Activated CD8-positive, alpha-beta memory T cell treated with anti-CD3 and anti-CD28 coated beads, Interleukin-2, amount 50 U/mL, for 4 hours (primary cell): ENCODE data around the gene MRNIP.

ENCODE experiments used
- DNase-seq: peaks from one replicate; pipeline ENCODE4 v3.0.0-alpha.2; 2020

MRNIP gene

DNA sequence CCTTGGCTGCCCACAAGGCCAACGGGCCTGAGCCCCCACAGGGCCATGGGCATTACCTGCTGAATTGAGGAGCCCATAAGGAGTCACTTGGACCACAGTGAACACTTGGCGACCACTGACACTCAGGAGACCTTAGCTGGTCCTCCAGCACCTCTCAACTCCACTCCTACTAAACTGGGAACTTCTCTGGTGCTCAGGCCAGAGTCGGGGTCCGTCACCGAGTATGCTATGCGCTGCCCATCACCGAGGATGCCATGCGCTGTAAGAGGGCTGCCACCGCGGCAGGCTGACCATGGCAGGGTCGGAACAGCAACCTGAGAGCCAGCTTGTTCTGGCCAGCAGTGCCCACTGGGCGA is 38.5 kb downstream of the MRNIP start:
- DNase-seq = no peak

DNA sequence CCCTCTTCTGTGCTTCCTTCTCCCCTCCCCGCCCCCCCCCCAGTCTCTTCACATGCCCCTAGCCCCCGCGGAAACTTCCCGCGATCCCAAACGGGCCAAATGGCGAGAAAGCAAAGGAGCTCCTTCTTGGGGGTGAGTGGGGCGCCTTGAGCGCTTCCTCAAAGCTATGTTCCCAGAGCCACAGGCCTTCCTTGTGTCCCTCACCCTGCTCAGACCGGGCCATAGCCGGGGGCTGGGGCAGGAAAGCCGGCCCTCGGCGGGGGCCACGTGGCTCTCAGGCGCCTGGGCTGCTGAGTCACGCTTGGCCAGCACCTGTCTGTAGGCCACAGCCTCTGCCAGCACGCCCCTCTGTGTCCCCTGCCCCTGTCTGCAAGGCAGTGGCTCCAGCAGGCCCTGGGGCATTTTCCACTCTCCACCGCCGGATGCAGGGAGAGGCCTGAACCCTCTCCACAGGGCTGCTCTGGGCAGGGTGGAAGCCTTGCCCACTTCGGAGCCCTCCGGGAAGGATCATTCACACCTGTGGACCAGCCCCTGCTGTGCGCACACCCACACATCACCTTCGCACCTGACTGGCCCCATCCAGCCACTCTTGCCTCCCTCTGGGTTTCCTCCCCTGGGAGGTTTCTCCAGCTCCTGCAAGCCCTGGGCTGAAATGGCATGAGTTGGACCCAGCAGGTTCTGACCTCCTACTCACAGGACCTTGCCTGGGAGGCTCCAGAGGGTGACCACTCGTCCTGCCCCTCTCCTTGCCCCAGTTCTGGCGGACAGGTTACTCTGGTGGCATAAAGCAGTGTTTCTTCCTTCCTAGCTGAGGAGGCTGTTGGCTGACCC is 39.1 kb downstream of the MRNIP start:
- DNase-seq = no peak

DNA sequence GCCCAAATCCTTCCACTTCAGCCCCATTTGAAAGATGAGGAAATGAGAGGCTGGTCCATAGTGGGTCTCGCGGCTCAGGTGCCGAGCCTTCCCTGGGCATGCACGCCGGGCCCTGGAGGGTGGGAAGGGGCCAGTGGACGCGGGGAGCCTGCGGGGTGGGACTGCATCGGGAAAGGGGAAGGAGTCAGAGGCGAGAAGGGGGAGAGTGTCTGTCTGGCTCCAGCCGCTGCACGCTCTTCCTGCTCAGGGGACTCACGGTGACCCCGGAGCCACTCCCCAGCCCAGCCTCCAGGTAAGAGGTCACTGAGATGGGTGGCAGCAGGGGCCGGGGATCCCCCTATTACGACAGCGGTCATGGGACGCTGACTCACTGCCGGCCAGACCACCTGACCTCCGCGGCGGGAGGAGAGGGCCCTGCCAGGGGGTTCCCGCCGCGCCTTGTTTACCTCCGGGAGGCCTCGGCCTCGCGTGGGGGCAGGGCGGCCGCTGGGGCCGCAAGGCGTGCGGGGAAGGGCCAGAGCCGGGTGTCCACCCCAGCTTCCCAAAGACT is 39.8 kb downstream of the MRNIP start:
- DNase-seq = peak; percentile 83

DNA sequence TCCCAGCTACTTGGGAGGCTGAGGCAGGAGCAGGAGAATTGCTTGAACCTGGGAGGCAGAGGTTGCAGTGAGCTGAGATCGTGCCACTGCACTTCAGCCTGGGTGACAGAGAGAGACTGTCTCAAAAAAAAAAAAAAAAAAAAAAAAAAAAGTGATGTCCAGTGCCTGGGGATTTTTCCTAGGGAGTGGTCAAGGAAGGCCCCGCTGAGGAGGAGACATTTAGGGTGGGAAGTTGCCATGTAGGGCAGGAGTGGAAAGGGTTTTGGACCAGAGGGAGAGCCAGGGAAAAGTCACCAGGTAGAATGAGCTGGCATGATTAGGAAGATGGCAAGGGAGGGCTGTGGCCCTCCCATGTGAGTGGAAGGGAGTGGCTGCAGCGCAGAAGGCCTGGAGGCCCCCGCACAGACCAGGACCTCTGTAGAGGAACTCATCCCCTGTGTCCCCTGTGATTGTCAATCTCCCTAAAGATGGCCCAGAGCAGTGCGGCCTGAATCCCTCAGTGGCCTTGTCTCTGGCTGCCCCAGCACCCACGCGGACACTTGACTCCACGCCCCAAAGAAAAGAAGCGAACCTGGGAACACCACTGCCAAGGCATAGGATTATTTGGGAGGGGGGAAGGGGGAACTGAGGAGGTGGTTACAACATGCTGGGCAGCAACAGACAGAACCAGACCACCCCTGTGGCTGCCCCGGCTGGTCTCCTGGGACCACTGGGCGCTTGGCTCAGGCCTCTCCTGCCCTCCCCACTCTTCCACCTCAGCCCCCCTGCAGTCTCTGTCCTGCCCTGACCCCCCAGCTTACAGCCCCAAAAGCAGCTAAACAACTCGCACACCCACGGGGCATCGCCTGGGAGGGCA is 40.5 kb downstream of the MRNIP start:
- DNase-seq = no peak

DNA sequence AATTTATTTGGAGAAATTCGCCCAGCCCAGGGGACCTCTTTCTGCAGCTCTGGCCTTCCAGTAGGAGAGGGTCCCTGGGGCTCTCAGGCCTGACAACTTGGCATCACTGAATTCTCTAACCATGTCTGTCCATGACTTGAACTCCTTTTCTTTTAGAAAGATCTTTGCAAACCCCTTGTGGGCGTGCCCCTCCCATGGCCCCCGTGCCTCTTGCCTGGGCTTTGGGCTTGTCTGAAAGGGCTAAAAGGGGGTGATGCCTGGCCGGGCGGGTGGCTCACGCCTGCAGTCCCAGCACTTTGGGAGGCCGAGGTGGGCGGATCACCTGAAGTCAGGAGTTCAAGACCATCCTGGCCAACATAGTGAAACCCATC is 41.2 kb downstream of the MRNIP start:
- peak; percentile 16 for DNase-seq

DNA sequence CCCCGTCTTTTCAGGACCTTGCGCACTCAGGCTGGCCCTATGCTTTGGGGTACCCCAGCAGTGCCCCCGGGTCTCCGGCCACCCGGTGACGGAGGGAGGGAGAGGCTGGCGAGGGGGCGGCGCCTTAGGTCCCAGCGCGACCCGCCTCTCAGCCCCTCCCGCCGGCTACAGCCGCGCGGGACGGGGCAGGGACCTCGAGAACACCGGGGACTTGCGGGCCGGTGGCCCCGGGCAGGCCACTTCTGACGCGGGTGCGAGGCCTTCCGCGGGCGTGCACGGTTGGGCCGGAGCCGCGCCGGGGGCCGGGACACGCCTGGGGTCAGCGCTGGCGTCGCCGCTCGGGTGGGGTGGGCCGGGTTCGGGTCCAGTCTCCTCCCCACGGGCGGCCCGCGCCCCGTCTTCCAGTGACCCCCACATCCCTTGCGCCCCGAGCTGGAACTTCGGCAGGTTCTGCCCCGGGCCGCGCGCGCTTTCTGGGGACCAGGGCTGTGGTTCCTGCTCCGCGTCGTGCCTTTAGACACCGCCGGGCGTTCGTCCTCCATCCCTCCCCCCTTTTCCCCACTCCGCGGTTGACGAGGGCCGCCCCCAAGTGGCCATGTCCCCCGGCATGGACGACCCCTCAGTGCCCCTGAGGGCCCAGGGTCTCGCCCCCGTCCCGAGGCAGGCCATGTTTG is 41.7 kb downstream of the MRNIP start:
- DNase-seq = no peak

DNA sequence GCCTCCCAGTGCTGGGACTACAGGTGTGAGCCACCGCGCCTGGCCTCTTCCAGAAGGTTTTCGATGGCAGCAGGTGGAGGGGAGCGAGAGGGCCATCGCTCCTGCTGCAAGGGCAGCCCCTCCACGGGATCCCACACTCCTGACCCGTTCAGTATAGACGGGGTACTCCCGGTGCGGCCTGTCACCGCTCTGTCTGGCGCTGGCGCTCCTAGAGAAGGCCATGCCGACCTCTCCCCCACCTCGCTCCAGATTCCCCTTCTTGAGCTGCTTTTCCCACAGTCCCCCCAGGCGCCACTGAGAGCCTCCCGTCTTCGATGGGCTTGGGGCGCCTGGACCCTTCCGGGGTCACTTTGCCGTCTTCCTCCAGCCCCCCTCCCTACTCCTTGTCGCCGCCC is 42.2 kb downstream of the MRNIP start:
- DNase-seq = no peak

DNA sequence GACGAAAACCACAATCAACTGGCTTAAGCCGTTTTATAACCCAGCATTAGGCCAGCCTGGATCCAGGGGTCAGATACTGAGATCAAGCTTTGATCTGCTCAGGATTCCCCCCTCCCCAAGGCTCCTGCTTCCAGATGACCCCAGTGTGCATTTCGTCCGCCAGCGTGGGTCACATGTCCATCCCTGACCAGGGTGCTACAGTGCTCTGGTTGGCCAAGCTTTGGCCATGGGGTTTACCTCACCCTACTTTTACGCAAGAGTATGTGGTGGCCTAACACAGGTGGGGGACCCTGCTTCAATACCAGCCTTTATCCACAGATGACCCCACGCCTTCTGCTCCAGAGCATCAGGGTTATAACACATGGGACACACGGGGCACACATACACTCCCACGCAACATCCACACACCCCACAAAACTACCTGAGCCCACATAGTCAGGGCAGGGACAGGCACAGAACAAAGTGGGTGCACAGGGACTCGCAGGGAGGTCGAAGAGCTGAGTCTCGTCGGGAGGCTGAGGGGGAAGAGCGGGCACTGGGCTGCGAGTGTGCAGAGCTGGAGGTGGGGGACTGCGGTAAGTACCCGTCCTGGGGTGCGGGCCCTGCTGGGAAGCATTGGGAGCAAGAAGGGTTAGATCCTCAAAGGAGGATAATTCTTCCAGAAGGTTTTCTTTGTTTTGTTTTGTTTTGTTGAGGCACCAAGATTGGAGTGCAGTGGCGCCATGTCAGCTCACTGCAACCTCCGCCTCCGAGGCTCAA is 42.9 kb downstream of the MRNIP start:
- DNase-seq = no peak

DNA sequence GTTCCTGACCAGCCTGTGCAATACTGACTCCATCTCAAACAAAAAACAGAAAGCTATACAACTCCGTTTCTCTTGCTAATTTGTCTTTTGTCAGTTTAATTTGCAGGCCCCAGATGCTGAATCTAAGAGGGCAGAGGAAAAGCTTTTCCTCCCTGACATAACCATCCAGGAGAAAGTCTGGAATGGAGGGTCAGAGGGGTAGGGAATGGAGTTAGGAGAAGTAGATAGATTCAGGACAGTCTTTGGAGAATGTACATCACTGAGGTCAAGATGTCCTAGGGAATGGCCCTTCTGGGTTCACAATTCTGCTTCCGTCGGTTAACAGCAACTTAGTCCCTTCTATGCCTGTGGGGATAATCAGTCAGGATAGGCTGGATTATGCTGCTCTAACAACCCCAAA is 44.5 kb downstream of the MRNIP start:
- DNase-seq = no peak

DNA sequence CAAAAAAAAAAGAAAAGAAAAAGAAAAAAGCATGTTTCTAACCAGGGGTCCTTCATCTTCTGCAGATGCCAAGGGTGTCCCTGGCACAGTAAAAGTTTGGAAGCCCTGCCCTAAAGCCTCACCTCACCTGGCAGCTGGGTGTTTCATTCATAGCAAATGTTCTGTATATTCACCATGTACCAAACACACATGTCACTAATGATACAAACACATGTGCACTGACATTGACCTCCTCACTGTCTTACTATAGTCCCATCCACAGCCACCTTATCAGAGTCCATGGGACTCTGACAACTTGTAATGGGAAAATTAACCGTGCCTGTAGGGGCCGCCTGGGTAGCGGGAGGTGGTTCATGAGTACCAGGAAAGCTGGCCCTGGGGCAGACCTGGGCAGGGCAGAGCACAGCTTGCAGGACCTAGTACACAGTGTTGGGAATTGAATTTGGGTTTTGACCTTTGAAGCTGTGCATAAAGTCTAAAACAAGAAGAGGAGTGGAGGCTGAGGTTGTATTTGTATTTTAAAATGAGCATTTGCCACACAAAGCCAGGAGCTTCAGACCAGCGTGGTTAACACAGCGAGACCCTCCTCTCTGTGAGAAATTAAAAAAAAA is 45.5 kb downstream of the MRNIP start:
- DNase-seq = no peak

DNA sequence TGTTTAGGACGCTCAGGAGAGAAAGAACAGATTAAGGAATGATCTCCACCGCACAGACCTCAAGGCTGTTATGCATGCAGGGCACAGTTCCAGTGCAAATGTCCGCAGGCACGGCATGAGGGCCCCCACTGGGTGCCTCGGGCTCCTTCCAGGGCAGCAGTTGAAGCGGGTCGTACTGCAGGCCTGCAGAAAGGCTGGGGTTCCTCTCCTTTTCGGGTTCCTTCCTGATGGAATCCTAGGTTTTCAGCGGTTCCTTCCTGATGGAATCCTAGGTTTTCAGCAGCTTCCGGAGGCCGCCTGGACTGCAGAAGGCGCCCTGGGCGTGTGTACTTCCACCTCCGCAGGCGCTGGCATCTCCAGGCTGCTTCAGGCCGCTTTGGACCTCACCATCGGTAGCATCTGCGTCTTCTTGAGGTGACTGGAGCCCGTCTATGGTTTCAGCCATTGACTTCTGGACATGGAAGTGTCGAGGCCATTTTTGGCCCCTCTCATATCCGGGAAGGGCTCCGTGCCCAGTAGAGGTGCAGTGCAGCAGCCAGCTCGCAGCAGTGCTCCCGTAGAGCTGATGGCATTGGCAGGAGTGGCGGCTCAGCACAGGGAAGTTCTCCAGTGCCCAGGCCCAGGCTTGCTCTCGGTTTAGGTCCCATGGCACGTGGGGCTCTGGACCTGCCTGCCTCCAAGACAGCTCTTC is 46.3 kb downstream of the MRNIP start:
- DNase-seq = no peak

DNA sequence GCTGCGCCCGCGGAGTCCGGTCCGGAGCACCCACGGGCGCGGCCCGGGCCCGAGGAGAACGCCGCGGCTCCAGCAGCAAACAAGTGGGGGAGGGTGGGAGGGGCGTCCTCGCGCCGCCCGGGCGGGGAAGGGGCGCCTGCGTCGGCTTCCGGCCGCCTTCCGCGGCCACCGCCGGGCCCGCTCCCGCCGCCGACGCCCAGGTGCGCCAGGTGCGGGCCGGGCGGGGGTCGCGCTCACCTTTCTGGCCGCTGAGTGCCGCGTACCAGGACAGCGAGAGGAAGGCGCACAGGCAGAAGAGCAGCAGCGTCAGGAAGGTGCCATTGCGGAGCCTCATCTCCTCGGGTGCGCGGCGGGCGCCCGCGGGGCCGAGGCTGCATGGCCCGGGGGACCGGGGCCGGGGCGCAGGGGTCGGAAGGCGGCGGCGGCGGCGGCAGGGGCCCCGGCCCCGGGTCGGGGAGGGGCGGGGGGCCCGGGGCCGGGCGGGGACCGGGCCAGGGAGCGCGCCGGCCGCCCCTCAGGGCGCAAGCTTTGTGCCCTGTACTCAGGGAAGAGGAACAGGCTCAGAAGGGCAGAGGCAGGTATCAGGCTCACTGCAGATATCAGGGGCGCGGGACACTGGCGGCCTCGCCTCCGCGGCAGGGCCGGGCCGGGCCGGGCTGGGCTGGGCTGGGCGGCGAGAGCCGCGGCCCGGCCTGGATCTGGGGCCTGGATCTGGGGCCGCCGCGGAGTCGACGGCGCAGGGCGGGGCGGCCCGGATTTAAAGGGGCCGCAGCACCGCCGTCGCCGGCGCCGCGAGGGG is 52.2 kb downstream of the MRNIP start, which contains the start of gene MGAT4B:
MGAT4B (minus strand) TSS at position 617 of the 799 bp plus-strand sequence; CDS start at position 334, 283 bp downstream.
- peak; percentile 59 for DNase-seq

DNA sequence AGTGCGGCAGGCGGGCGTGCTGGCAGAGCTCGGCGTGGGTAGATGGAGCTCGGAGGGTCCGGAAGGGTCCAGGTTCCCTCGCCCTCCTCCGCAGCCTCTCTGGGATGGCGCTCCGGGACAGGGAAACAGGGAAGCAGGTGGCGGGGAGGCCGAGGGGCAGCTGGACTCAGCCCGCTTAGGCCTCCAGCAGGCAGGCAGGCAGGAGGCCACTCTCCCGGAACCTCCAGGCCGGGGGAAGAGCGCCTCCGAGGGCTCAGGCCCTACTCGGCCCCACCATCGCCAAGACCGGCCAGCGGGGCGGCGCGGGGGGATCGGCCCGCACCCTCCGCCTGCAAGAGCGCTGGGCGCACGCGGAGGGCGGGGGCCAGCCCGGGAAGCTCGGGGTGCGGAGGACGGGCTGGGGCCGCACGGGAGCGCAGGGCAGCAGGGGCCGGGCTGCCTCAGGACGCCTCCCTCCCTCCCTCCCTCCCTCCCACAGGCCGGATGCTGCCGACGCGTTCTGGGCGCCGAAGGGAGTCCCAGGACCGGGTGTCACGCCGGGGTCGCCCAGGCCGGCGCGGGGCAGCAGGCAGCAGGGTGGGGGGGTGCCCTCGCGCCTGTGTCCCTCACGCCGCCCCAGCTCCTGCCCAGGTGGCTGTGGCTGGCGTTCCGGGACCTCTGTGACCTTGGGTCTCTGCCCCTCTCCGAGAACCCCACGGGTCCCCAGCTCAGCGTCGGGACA is 52.9 kb downstream of the MRNIP start:
- no peak for DNase-seq

DNA sequence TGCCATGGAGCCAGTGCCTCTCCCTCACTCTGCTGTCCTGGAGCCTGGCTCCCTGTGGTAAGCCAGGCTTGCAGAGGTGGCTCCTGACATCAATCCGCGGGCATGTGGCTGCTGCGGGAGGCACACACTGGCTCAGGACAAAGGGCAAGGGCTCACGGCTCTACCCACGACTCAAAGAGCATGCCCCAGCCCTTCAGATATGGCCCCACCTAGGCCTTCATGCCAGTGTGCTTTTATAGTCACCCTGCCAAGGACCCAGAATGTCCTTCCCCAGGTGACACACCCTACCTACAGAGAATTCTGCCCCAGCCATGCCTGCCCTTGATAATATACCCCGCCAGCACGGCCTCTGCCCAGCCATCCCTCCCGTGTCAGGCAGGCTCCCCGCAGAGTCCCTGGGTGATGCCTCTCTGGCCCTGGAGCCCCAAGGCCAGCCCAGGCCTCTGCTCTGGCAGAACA is 53.5 kb downstream of the MRNIP start:
- no peak for DNase-seq

DNA sequence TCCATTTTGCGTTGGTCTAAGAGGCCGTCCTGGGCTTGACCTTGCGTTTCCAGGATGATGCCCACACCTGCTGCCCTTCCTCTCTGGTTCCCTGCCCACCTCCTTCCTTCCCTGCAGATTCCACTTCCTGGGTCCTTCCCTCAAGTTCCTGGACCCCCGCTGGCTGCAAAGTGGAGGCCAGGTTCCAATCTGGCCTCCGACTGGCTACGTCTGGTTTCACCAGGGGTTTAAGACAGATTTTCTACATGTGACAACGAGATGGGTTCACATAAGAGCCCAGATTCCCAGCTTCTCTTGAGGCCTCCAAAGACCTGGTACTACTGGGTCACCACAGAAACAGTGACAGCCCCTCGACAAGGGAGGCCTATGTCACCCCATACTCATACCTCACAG is 54.1 kb downstream of the MRNIP start:
- DNase-seq = no peak

DNA sequence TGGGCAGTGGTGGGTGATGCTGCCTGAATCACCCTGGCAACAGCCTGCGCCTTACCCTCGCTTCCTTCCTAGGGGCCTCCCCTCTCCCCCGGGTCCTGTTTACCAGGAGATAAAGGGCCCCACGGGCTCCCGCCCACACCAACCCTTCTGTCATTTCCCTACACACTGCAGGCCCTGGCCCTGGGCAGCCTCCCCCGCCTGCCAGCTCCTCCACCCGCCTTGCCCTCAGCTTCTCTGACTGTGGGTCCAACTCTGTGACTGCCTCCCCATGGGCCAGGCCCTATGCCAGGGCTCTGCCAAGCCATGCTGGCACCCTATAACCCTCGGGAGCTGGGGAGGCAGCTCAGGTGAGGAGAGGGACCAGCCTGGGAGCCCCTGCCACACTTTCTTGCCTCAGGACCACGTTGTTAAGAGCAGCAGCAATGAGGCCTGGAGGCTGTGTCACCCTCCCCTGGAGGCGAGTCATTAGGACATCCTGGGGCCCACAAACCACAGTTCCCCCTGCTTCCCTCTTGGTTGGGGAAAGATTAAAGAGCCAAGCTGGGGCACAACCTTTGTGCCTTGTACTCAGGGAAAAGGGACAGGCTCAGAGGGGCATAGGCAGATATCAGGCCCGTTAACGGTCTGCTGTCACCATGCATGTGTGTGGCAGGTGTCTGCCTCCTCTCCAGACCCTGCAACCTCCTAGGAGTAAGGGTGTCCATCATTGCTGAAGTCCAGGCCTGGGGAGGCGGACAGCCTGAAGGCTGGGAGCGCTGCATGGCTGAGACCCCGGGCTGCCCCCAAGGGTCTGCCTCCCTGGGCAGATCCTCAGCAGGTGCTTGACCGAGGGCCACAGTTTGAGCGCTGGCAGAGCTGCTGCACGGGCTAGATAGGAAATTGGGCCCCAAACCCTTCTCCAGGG is 54.7 kb downstream of the MRNIP start:
- DNase-seq = no peak

DNA sequence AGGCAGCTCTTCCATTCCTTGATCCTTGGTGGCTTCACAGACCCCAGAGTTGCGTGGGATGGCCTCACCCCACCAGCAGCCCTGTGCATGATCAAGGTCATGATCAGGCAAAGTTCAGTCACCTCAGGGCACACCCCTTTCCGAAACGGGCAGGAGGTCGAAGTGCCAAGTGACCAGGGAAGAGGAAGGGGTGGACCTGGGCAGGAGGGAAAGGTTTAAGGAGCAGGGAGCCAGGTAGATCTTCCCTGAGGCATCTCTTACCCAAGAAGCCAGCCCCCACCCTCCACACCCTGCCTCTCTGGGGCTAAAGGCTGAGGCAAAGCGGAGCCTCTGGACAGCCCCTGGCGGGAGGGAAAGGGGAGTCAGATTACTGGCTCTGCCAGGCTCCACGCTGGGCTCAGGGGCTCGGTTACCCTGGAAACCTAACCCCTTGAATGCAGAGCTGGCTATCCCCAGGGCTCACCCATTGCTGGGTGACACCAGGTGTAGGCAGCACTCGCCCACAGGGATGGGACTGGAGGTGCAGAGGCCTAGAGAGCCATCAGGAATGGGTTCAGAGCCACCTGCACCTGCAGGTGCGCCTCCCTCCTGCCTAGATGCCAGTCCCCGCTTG is 55.6 kb downstream of the MRNIP start:
- DNase-seq = no peak

DNA sequence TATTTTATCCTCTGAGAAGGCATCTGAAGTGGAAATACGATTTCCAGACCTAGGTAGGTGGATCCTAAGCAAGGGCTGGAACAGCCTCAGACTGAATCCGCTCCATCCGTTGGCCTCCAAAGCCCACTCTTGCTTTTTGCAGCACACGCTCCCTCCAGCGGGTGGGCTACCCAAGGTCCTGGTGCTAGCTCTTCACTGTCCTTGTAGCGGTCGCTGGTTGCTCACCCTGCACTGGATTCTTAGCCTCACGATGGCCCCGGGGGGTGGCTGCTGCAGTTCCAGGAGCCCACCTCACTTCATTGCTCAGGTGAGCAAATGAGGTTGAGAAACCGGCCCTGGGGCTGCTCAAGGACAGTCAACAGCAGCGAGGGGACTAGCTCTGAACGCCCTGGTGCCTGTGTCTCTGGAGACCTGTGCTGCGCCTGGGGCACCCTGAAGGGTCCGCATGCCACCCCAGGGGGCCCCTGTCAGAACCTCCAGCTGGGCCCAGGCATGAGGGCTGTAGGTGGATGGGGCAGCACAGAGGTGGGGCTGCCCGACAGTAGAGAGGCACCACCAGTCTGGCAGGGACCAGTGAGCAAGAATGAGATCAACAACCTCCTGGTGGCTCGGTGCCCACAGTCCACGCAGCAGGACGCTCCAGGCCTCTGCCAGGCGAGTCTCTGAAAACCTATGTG is 56.3 kb downstream of the MRNIP start:
- no peak for DNase-seq
